SH-SY5Y (cell line): ENCODE data around the gene PTPRR.

Experiments used
- GATA2 ChIP-seq: IDR thresholded peaks from 2 replicates; pipeline ENCODE4 v1.6.1; 2011; ENCODE audit warnings: mild to moderate bottlenecking, low read depth, low read length
- GATA3 ChIP-seq: IDR thresholded peaks from 2 replicates; pipeline ENCODE4 v1.6.1; 2011; ENCODE audit warnings: low read depth, mild to moderate bottlenecking, low read length, moderate library complexity

DNA sequence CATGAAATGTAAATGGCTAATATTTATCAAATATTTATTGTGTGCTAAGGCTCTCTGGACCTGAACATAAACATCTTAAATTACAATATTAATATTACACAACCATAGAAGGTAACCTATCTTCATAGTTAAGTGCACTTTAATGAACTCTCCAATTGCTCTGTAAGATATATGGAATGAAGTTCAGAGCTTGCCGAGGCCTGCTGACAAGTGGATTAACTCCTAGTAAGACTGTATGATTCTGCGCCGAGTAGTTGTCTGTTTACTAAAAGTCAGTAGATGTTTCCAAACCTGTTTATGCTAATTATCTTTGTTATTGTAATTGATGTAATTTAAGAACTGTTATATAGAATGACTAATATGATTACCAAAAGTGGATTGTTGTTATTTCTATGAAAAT is 77.2 kb downstream of the PTPRR start:
- TF ChIP-seq GATA2 (no peak), GATA3 (no peak)
